ENCODE data around the gene HLA-DQA2. TPM values are rescaled to one million over a fixed set of nuclear protein-coding genes. Genes with fewer than 3 reads are reported as not detected.
"Not testable (repeated sequence)": the region's sequence is repeated elsewhere in the genome, so short reads cannot be mapped to it uniquely, and the experiment has no call there.

The HLA-DQA2 gene
- total and polyA plus RNA-seq, 7 donors: 0.16 to 1.8 (median 0.99) TPM; not detected in 4

- Histone ChIP-seq H3K4me3 (no peak overlapping the region), H3K9me3 (no peaks in the 10 kb centered on the region), H3K4me1 (no peaks in the 10 kb centered on the region), H3K27ac (no peak overlapping the region), H3K27me3 (ENCODE audit: insufficient read depth in 3 of 3, low read length in 2 of 3) (no peaks in the 10 kb centered on the region), H3K36me3 (ENCODE audit: insufficient read depth in 1 of 2, low read depth in 1 of 2) (no peaks in the 10 kb centered on the region)
- intact Hi-C loops (cut with DNase I): no loop called here
- ATAC-seq (no peak), DNase-seq (no peak)
- TF ChIP-seq CTCF (IDR thresholded peaks at IDR 0.05): no peak
- 61 to 68% (median 65%) methylated on average over 3 of the region's 3 CpGs for WGBS, 3 donors
Observed at GRCh38 chr6:32718879-32719278, 22.3 kb upstream of the HLA-DQA2 start.

DNA sequence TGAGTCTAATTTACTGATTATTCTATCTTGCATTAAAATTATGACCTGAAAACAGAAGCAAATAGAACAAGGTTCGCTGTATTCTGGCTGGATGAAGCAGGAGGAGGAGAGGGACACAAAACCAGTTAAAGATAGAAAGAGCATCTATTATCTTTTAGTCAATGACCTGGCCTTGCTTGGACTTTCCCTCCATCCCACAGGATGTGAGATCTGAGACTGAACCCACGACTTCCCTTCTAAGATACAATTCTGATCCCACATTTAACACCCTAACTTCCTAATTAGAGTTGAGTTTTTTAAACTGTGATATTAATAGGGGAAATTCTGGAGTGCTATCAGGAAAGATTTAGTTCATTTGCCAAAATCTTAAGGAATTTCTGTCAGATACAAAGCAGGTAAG, 3.1 kb upstream of the HLA-DQA2 start:
- Histone ChIP-seq H3K36me3 (ENCODE audit: insufficient read depth in 1 of 2, low read depth in 1 of 2) (no peaks in the 10 kb centered on the region), H3K27me3 (ENCODE audit: insufficient read depth in 3 of 3, low read length in 2 of 3) (peaks cover 0 to 4% (median 0%) of the 10 kb centered on the region in 3 donors), H3K9me3 (no peaks in the 10 kb centered on the region), H3K27ac (no peak overlapping the region), H3K4me1 (no peaks in the 10 kb centered on the region), H3K4me3 (no peak overlapping the region)
- ATAC-seq (no peak), DNase-seq (no peak)
- intact Hi-C loops (cut with DNase I): no loop called here
- no peak for TF ChIP-seq CTCF (IDR thresholded peaks at IDR 0.05)
- 44 to 64% (median 59%) methylated on average over 2 of the region's 2 CpGs for WGBS, 3 donors

DNA sequence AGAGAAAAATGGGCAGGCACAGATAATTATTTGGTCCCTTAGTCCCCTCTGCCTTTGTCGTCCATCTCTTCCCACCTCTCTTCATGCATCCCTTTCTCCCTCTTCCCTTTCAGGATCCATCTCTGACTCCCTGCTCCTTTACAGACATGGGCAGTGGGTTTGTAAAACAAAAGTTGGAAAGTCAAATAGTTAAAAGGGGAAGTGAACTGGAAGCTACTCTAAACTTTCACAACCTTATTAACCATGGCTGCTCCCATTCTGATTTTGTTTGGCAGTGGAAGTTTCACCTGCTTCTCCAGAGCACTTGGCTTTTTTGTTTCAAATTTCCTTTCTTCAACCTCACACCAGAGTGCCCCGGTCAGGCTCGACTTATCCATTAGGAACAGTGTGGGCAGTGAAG, 1.2 kb downstream of the HLA-DQA2 start:
- no peaks in the 10 kb centered on the region for H3K4me1 ChIP-seq
- DNase-seq (no peak), ATAC-seq (no peak)
- no peak for TF ChIP-seq CTCF (IDR thresholded peaks at IDR 0.05)
- intact Hi-C loops (cut with DNase I): no loop called here
- H3K36me3 ChIP-seq (ENCODE audit: insufficient read depth in 1 of 2, low read depth in 1 of 2): no peaks in the 10 kb centered on the region
- 67 to 84% (median 79%) methylated on average over 3 of the region's 3 CpGs for WGBS, 3 donors
- H3K27me3 ChIP-seq (ENCODE audit: insufficient read depth in 3 of 3, low read length in 2 of 3): peaks cover 0 to 9% (median 4%) of the 10 kb centered on the region in 3 donors
- no peak overlapping the region for H3K4me3 ChIP-seq
- no peak overlapping the region for H3K27ac ChIP-seq
- no peaks in the 10 kb centered on the region for H3K9me3 ChIP-seq

DNA sequence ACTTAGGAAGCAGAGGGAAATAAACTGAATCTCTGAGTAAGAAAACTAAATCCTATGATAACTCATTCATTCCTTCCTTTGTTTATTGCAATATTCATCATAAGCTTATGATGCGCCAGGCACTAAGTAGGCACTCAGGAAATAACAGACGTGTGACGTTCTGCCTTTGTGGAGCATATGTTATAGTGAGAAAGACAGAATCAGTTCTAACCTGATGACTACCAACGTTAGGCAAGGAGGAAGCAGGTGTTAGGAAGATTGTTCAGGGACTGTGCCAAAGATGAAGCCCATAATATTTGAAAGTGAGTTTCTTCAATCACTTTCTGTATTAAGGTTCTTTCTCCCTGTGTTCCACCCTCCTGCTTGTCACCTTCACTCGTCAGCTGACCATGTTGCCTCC, 3.6 kb downstream of the HLA-DQA2 start:
- DNase-seq (no peak), ATAC-seq (no peak)
- peaks cover 0 to 9% (median 4%) of the 10 kb centered on the region in 3 donors for H3K27me3 ChIP-seq (ENCODE audit: insufficient read depth in 3 of 3, low read length in 2 of 3)
- no peak overlapping the region for H3K27ac ChIP-seq
- intact Hi-C loops (cut with DNase I): no loop called here
- H3K9me3 ChIP-seq: no peaks in the 10 kb centered on the region
- TF ChIP-seq CTCF (IDR thresholded peaks at IDR 0.05): no peak
- no peaks in the 10 kb centered on the region for H3K4me1 ChIP-seq
- WGBS, 3 donors: 37 to 43% (median 43%) methylated on average over 5 of the region's 5 CpGs
- H3K36me3 ChIP-seq (ENCODE audit: insufficient read depth in 1 of 2, low read depth in 1 of 2): no peaks in the 10 kb centered on the region
- no peak overlapping the region for H3K4me3 ChIP-seq

- H3K27me3 ChIP-seq (ENCODE audit: insufficient read depth in 3 of 3, low read length in 2 of 3); ATAC-seq; H3K4me3 ChIP-seq; H3K27ac ChIP-seq; H3K4me1 ChIP-seq; DNase-seq; H3K36me3 ChIP-seq (ENCODE audit: insufficient read depth in 1 of 2, low read depth in 1 of 2); H3K9me3 ChIP-seq; intact Hi-C loops (cut with DNase I): not testable (repeated sequence)
- WGBS, 3 donors: 68 to 77% (median 77%) methylated on average over 1 of the region's 1 CpG
Observed at GRCh38 chr6:32745649-32746048, 4.5 kb downstream of the HLA-DQA2 start.

All from psoas muscle (tissue), 8 donors.